Measurements from ENCODE around the gene C10orf67.
"Not testable (repeated sequence)": the region's sequence is repeated elsewhere in the genome, so short reads cannot be mapped to it uniquely, and the experiment has no call there.

C10orf67 gene

DNA sequence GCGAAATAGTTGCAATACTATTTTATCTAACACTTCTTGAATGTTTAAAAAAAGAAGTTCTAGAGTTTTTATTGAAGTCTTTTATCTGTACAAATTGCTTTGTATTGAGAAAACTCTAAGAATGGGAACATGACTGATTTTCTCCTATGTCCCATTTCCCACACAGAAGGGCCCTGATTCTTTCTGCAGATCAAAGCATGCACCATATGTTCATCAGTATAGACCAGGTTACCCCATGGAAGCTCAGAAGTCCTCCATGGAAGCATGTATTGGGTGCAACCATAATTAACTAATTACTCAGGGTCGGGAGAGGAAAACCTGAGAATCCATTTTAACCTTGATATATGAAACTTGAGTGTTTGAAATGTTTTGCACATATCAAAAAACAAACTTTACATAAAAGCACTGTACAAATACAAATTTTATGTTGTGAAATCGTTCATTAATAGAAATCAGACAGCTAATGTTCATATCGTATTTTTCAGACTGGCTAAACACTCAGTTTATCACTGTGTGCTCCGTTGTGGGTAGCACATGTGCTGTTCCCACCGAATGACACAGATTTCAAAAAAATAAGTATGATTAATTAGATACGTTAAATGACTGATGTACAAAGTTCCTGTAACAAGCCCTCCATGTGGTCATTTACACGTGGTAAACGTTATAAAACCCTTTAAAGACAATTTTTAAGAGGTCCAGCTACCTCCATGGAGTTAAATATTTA, 81.0 kb downstream of the C10orf67 start:
- DNase-seq (ENCODE audit: low spot score) = no peak

DNA sequence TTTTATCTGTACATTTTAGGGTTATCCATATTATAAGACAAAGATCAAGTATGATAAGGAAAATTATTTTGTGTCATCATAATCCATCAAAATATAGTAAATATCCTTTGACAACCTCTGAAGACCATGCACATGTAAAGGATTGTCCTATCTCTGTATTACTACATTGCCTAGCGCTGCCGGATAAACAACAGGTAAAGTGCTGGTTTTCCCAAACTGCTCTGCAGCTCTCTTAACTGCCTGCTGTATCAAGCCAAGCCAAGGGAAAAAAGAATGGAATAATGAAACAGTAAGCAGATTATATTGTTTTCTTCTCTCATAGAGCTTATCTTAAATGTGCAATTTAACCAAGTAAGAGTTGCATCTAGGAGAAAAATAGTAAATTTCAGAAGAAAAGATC, 81.7 kb downstream of the C10orf67 start:
- no peak for DNase-seq (ENCODE audit: low spot score)

DNA sequence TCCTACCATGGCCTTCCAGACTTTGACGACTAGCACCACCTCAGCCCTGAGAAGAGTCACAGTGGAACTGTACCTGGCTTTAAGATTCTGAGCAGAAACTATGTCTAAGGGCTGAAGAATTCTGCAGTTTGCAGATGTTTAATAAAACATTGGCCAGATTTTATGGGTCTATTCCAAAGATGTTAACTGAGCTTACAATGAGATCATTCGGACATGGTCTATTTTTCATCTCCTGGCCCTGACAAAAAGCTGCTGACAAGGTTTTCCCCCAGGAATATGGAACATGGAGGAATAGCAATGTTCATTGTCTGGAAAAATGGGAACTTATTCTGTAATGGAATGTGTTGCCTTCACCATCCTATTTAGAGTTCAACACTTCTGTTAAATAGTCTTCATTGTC, 86.1 kb downstream of the C10orf67 start:
- no peak for DNase-seq (ENCODE audit: low spot score)

DNA sequence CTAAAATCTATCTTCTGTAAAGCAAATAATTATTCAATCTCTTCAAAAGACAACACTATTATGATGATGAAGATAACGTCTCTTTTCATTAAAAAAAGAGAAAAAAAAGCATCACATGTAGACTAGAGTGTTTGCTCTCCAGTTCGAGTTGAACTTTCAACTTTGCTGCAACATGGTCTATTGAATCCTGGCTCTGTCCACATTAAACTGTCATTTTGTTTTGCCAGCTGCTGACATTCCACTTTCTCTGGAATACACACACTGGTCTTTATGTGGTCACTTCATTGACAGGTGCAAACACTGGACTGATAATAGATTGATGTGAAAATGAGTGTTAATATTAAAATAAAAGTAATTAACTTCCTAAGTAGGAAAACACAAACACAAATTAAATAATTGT, 90.8 kb downstream of the C10orf67 start:
- no peak for DNase-seq (ENCODE audit: low spot score)

DNA sequence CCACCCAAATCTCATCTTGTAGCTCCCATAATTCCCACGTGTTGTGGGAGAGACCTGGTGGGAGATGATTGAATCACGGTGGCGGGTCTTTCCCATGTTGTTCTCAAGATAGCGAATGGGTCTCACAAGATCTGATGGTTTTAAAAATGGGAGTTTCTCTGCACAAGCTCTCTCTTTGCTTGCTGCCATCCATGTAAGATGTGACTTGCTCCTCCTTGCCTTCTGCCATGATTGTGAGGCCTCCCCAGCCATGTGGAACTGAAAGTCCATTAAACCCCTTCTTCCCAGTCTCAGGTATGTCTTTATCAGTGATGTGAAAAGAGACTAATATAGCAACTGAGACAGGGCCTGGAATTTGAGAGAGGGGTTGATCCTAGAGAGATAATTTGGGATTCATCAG, 91.7 kb downstream of the C10orf67 start:
- DNase-seq (ENCODE audit: low spot score) = not testable (repeated sequence)

DNA sequence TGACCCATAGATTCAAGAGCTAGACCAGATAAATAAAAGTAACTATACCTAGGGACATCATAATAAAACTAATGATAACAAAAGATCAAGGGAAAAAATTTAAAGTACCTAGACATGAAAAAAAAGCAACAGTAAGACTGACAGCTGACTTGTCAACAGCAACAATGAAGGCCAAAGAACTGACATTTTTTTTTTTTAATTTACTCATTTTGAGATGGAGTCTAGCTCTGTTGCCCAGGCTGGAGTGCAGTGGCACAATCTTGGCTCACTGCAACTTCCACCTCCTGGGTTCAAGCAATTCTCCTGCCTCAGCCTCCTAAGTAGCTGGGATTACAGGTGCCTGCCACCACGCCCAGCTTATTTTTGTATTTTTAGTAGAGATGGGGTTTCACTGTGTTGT, 102.8 kb downstream of the C10orf67 start:
- not testable (repeated sequence) for DNase-seq (ENCODE audit: low spot score)

DNA sequence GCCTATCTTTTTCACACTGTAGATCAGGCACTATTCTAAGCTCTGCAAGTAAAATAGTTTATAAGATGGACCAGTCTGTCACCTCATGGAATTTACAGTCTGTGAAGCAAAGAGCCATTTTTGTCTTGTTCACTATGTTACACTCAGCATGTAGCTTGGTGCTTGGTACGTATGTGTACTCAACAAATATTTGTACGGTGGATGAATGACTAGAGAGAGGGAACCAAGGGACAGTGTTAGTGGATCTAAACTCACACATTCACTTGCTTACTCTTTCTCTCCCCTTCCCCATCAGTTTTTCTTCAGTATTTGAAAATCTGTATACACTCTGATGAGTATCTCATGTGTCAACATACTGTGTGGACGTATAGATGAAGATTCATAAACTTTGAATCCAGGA, 106.6 kb downstream of the C10orf67 start:
- DNase-seq (ENCODE audit: low spot score) = no peak

DNA sequence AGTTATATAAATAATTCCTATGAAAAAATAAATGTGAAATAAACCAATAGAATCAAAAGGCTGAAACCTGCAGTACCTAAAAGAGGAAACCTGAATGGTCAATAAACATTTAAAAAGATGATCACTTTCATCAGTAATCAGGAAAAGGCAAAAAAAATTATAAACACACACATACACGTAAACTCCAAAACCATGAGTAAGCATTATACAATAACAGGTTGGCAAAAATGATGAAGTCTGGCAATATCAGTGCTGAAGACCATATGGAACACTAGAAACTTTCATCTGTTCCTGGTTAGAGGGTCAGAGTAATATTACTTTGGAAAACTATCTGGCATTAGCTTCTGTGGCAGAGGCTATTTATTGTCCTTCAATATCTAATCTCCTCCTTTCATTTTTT, 114.0 kb downstream of the C10orf67 start:
- no peak for DNase-seq (ENCODE audit: low spot score)

DNA sequence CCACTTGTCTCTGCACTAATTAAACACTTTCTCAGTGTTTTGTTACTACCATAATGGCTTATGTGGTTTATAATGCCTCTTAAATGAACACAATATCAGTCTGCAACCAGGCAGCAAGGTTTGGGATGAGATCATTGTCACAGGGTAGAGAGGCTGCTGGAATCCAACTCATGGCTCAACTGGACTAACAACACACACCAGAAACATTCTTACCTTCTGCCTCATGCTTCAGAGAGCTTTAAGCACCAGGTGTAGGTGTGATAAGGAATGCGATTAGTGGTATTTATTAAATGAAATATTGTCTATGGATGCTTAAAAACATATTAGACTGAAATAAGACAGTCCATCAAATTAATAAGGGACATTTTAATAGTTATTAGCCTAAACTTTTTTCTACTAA, 127.1 kb downstream of the C10orf67 start:
- no peak for DNase-seq (ENCODE audit: low spot score)

DNA sequence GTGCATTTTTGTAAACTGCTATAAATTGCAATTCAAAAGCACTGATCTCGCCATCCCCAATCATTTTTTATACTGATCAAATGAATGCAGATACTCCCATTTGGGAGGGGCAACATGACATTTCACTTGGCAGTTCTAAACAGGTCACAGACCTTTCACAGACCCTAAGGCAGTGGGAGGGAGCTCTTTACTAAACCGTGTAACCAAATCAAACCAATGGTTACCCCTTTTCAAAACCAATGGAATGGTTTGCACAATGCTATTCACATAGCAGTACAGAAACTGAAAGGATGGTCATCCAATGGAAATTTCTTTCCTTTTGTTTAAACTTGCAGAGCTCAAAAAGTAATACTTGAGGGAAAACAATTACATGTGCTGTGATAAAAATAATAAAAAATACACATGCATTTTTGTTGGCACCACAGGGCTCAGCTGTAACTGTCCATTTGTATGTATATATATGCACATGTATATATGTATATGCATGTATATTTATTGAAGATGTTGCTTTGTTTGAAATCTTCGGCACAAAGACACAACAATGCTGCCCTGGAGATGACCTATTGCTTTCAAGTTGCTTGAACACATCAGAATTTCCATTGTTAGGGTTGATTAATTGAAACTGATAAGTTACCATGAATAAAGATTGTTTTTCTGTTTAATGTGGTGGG, 138.5 kb downstream of the C10orf67 start:
- DNase-seq (ENCODE audit: low spot score) = no peak

DNA sequence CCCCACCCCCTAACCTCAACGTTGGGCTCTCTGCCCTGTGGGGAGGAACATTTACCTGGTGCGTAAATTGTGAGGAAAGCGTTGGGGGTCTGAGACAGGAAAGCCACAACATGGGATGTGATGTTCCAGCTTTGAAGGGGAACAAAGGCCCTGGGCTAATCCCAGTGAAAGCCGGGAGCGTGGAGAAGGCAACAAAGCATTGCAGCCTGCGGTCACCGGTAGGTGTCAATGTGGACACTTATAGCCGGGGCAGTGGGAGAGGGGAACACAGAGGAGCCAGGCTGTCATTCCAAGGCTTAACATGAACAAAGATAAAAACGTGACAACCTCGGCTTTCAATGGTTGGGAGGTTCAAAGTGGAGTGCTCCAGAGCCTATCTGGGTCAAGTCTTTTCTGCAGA, 139.8 kb downstream of the C10orf67 start:
- DNase-seq (ENCODE audit: low spot score) = no peak

DNA sequence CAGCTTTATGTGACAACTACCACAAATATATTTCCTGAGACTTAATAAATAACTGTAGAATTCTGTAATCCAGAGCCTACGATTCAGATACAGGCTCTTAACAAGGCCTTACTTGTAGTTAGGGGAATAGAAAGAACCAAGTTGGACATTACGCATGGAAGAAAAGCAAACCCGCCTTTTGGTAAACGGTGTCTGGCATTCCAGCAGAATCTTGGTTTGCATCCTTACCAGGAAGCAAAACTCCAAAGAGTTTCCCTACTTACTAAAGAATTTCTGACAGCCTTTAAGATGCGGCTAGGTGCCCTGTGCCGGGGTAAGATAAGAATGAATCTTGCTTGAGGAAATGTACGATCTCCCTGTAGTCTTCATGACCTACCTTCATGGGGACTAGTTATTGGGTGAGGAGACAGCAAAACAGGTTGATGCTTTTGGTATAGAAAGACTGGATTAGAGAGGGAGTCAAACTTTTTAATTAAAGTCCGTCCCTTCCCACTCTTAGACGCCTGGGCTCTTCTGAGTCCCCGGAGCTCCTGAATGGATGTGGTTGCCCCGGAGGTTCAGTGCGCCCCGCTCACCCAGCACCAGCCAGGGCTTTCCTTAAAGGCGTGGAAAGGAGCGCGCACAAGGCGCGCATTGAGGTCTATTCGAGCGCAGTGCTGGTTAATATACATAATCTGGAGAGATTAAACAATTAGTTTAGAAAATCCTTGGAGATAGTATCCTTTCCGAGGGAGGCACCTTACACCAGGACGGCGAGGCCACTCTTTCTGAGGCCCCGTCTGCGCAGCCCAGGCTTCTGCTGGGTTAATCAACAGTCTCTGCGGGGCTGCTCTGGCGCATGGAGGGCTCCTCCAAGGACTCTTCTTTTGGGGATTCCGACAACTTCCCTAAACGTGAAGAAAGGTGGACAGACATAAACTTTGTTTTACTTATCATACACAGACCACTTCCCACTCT, 140.9 kb downstream of the C10orf67 start:
- no peak for DNase-seq (ENCODE audit: low spot score)

DNA sequence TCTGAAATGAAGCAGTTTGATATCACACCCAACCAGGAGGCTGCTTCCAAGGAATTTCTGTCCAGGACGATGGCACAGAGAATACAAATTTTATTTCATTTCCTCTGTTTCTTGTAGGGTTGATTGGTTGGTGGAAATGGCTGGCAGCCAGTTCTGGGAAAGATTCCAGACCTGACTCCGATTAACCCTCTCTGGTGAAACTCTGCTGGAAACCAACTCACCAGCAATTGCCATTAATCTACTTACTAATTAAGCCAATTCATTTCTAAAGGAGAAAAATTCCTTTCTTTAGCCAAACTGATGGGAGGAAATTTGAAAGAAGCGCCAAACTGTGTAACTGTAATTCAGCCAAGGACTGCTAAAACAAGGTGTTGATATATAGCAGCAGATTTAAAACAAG, 141.8 kb downstream of the C10orf67 start:
- DNase-seq (ENCODE audit: low spot score) = no peak

DNA sequence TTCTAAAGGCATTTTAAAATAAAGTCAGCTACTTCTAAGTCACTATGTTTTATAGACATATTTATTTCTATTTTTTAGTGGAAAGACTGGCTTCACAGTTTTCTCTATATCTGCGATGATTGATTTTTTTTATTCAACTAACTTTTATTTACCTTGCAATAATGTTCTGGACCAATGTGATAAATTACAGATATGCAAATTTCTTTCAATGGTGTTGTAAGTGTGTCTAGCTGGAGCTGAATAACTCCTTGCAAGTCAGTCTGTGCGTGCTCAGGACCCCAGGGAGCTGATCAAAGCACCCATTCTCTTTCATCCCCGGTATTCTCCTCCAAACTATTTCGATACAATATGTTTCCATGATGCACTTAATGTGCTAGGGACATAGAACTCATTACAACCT, 142.8 kb downstream of the C10orf67 start:
- DNase-seq (ENCODE audit: low spot score) = no peak

DNA sequence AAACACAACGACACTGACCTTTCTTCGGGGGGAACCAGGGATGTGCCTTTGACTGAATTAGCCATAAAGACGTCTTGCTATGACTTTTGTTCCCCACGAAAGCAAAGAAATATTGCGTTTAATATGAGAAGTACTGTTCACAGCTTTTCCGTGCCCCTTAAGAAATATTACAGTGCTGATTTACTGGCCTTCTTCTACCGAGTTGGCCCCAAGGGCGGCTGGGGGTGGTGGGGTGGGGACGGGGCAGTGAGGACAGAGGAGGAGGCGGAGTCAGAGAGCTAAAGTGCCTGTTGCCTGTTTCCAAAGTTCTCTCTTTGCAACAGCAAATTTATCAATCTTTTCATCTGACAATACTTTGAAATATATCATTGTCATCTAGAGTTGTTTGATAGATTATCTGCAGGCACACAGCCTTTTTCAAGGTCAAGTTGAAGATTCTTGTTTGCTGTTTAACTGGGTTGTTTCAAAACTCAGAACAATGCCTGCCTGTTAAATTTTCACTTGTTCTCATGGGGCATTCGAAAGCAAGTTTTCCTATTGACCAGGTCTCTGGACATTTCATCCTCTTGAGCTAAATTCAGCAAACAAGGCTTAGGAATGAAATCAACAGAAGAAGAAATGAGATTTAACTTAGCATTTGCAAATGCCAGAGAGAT, 143.5 kb downstream of the C10orf67 start:
- DNase-seq (ENCODE audit: low spot score) = no peak

DNA sequence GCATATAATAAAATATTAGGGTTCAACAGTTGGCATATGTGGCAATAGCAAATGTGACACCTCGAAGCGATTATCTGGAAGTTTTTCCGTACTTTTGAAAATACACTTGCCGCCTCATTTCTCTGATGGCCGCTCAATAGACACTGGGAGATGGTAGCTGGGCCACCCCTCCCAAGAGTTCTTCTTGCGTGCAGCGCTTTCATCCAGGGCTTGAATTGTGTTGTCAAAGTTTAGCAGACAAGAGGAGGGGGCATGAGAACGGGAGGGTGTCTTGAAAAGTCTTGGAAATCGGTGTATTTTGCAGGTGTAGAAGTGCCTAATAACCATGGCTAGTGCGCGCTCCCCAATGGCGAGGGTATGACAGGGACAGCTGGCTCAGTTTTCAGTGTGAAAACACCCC, 144.0 kb downstream of the C10orf67 start:
- DNase-seq (ENCODE audit: low spot score) = no peak

DNA sequence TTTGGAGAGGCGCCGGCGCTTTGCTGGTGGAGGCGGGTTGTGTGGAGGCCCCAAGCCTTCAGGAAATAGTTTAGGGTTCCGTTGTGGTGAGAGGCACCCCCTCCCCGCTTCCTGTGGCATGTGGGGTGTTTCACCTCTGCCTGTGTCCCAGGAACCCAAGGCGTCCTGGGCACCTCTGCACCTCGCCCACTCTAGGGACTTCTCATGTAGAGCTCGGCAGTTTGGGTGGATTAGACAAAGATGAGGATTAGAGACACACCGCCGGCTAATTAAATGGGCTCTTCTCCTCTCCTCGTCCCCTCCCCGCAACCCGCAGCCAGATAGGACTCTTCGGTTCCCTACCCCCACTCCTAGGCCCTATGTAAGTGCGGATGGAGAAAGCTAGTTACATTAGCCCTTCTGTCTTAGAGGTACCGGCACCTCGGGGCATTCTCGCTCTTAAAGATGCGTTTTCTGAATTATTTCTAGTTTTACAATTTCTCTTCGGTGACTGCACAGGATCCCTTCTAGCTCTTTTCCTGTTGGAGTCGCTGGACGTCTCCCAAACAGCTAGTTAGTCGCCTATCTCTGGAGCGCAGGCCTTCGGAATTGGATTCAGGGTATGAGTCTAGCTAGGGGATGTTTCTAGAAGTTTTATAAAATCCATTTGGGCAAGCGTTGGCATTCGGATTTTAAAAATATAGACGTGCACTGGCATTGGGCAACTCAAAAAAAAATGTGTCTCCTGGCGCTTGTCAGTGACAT, 144.7 kb downstream of the C10orf67 start:
- DNase-seq (ENCODE audit: low spot score) = no peak

DNA sequence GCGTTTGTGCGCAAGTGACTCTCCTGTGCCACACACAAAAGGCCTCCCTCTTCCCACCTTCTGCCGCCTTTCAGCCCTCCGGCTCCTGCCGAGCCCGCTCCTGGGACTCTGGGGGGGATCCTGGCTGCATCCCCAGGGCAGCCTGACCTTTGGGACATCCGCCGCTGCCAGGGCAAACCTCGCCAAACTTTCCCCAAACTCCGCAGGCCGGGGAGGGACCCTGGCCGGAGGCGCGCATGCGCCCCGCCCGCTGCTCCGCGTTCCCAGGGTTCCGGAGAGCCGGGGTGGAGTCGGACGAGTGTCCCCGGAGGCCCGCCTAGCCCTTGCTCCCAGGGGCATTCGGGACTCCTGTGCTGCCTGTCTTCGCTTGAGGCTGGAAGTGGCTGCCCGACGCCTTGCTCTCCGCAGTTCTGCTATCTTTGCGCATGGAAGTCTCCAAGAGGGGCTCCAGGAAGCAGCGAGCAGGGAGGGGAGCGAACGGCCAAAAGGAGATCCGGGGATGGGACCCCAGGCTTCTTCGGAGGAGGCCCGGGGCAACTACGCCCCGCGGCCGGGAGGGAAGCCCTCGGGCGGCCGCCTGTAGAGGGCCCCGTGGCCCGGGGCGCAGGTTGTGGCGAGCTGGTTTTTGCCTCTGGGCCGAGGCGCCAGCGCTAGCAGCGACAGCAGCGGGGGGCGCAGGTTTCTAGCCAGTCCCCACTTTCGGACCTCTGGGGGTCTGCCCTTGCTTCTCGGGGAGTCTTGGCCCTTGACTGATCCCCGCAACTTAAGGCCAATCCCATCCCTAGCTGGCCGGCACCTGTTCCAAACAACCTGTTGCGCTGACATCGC, 145.4 kb downstream of the C10orf67 start:
- no peak for DNase-seq (ENCODE audit: low spot score)

DNA sequence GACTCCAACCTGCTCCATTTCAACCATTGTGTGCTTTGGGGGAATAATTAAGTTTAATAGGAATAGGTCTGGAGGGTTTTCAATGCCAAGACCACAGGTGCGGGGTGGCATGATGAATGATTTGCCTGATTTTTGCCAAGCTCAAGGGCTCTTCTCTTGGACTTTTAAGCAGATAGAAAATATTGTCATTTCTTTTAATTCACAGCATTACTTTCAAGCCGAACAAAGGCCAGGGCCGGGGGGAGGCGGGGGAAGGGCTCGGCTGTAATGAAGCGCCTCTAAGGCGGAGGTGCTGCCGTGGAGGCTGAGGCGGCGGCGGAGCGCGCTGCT, 146.0 kb downstream of the C10orf67 start:
- DNase-seq (ENCODE audit: low spot score) = no peak

DNA sequence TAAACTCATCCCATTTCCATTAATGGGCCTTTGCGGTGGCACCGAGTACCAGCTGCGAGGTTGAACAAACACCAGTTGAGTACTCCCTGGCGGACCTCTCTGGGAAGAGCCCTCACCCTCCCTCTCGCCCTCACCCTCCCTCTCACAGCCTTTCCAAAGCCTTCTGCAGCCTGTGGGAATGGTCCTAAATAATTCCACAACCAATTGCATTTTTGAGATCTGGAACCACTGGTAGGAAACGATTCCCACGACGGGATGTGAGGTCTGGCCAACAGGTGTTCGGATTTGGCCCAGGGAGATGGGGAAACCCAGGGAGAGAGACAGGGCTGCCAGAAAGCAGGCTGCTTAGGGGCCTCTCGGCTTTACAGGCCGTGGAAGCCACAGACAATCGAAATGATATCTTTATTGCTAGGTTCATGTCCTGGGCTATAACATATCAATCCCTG, 147.2 kb downstream of the C10orf67 start:
- no peak for DNase-seq (ENCODE audit: low spot score)

DNA sequence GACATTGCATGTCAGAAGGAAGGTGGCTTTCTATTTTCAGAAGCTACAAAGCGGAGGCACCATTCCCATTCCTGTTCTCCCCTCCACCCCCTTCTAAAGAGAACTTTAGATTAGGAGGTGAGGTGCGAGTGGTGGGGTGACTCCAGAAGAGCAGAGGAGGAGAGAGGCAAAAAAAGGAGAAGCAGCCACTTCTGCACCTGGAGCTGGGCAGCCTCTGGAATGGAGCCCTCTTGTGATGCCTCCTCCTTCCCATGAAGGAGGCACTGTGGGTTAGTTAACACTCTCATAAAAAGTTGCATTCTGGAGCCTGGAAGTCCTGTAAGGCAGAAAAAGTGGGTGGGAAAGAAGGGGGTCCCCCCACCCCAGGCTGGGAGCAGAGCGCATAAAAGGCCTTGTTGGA, 147.7 kb downstream of the C10orf67 start:
- no peak for DNase-seq (ENCODE audit: low spot score)
